ENCODE results near the gene TBX15. TPM values are rescaled to one million over a fixed set of nuclear protein-coding genes. Genes with fewer than 3 reads are reported as not detected.
"Not testable (repeated sequence)": the region's sequence is repeated elsewhere in the genome, so short reads cannot be mapped to it uniquely, and the experiment has no call there.

The TBX15 gene
- total RNA-seq, 4 donors from 2014 or later, result 1.8 to 4.1 (median 3.2) TPM

- no peak for TF ChIP-seq CTCF (IDR thresholded peaks at IDR 0.05)
- ATAC-seq (ENCODE audit: low FRiP score), result no peak
- no peak for DNase-seq (ENCODE audit: low spot score)
These were observed 29.1 kb downstream of the TBX15 start for GRCh38 chr1:118958937-118959631.

GRCh38 chr1:118958140-118958539, 30.0 kb downstream of the TBX15 start:
- ATAC-seq (ENCODE audit: low FRiP score), result no peak
- no peak for TF ChIP-seq CTCF (IDR thresholded peaks at IDR 0.05)
- DNase-seq (ENCODE audit: low spot score), result no peak

GRCh38 chr1:118957579-118957978, 30.6 kb downstream of the TBX15 start:
- DNase-seq (ENCODE audit: low spot score); ATAC-seq (ENCODE audit: low FRiP score): not testable (repeated sequence)

GRCh38 chr1:118954301-118954905, 33.7 kb downstream of the TBX15 start:
- no peak for ATAC-seq (ENCODE audit: low FRiP score)

GRCh38 chr1:118951270-118951936, 36.7 kb downstream of the TBX15 start:
- DNase-seq (ENCODE audit: low spot score), result no peak
- no peak for ATAC-seq (ENCODE audit: low FRiP score)
- TF ChIP-seq CTCF (IDR thresholded peaks at IDR 0.05), result no peak

More at GRCh38 chr1:118954301-118954905, 33.7 kb downstream of the TBX15 start:
- DNase-seq (ENCODE audit: low spot score), result no peak
- no peak for TF ChIP-seq CTCF (IDR thresholded peaks at IDR 0.05)

- DNase-seq (ENCODE audit: low spot score), result no peak
- TF ChIP-seq CTCF (IDR thresholded peaks at IDR 0.05), result no peak
- ATAC-seq (ENCODE audit: low FRiP score), result no peak
These were observed 38.8 kb downstream of the TBX15 start for GRCh38 chr1:118949315-118949714.

- no peak for TF ChIP-seq CTCF (IDR thresholded peaks at IDR 0.05)
- DNase-seq (ENCODE audit: low spot score) (no peak), ATAC-seq (ENCODE audit: low FRiP score) (no peak)
These were observed 39.3 kb downstream of the TBX15 start for GRCh38 chr1:118948846-118949245.
